ENCODE results near the gene MXRA7. TPM values are rescaled to one million over a fixed set of nuclear protein-coding genes. Genes with fewer than 3 reads are reported as not detected.
A peak's percentile ranks its signal among the peaks of the same experiment; 100 is the strongest.
"Not testable (repeated sequence)": the region's sequence is repeated elsewhere in the genome, so short reads cannot be mapped to it uniquely, and the experiment has no call there.

The MXRA7 gene
- total RNA-seq, 6 experiments from 2014 or later, result 180 to 259 (median 192) TPM

DNA sequence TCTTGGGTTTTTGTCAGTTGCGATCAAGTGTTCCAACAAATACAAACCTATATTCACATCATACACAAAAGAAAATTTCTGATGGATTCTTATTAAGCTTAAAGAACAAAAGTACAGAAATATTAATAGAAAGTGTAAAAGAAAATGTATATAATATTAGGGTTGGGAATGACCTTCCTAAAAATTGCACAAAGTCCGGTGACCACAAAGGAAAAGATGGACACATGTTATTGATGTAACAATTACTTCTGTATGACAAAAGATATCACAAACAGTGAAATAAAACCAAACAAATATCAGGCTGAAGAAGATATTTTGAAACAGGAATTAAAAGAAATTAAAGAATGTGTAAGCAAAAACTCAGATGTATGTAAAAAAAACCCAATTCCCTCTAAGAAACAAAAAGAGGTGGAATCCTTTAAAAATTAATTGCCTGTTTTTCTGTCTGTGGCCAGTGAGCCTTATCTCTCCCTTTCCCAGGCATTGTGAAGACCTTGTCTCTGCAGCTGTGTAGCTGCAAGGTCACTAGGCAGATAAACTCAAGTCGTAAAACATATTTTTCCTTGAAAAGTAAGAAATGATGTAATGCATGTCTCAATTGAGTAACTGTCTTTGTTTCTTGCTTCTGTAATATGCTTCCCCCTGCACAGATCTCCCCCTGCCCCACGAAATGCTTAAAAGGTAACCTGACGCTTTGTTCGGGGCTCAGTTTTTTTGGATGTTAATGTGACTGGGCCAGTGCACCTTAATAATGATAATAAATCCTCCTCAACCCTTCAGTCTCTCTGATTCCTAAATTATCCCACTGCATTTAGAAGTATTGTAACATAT is 70.0 kb downstream of the MXRA7 start:
- Mint-ChIP-seq H3K4me3 (no peak overlapping the region), H3K27ac (no peak overlapping the region), H3K9me3 (no peaks in the 10 kb centered on the region), H3K36me3 (ENCODE audit: low read depth) (no peaks in the 10 kb centered on the region), H3K4me1 (ENCODE audit: low read depth) (peaks cover 6% of the 10 kb centered on the region), H3K27me3 (ENCODE audit: insufficient read depth) (peaks cover 42% of the 10 kb centered on the region)
- DNase-seq, result no peak
- TF ChIP-seq, protein P1, sequence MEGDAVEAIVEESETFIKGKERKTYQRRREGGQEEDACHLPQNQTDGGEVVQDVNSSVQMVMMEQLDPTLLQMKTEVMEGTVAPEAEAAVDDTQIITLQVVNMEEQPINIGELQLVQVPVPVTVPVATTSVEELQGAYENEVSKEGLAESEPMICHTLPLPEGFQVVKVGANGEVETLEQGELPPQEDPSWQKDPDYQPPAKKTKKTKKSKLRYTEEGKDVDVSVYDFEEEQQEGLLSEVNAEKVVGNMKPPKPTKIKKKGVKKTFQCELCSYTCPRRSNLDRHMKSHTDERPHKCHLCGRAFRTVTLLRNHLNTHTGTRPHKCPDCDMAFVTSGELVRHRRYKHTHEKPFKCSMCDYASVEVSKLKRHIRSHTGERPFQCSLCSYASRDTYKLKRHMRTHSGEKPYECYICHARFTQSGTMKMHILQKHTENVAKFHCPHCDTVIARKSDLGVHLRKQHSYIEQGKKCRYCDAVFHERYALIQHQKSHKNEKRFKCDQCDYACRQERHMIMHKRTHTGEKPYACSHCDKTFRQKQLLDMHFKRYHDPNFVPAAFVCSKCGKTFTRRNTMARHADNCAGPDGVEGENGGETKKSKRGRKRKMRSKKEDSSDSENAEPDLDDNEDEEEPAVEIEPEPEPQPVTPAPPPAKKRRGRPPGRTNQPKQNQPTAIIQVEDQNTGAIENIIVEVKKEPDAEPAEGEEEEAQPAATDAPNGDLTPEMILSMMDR (IDR thresholded peaks at IDR 0.05), result no peak

DNA sequence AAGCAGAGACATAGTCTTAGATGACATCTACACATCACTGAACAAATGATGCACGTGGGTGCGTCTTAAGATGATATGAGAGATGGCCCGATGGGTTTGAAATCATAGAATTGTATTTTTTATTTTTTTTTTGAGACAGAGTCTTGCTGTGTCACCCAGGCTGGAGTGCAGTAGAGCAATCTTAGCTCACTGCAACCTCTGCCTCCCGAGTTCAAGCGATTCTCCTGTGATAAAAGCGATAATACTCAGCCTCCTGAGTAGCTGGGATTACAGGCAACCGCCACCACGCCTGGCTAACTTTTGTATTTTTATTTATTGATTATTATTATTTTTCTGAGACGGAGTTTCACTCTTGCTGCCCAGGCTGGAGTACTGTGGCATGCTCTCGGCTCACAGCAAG is 72.5 kb downstream of the MXRA7 start:
- TF ChIP-seq, protein P1 (IDR thresholded peaks at IDR 0.05), result no peak
- Mint-ChIP-seq H3K36me3 (ENCODE audit: low read depth) (no peaks in the 10 kb centered on the region), H3K27me3 (ENCODE audit: insufficient read depth) (peaks cover 18% of the 10 kb centered on the region), H3K9me3 (no peaks in the 10 kb centered on the region), H3K4me1 (ENCODE audit: low read depth) (peaks cover 19% of the 10 kb centered on the region), H3K27ac (no peak overlapping the region), H3K4me3 (no peak overlapping the region)
- DNase-seq, result no peak

DNA sequence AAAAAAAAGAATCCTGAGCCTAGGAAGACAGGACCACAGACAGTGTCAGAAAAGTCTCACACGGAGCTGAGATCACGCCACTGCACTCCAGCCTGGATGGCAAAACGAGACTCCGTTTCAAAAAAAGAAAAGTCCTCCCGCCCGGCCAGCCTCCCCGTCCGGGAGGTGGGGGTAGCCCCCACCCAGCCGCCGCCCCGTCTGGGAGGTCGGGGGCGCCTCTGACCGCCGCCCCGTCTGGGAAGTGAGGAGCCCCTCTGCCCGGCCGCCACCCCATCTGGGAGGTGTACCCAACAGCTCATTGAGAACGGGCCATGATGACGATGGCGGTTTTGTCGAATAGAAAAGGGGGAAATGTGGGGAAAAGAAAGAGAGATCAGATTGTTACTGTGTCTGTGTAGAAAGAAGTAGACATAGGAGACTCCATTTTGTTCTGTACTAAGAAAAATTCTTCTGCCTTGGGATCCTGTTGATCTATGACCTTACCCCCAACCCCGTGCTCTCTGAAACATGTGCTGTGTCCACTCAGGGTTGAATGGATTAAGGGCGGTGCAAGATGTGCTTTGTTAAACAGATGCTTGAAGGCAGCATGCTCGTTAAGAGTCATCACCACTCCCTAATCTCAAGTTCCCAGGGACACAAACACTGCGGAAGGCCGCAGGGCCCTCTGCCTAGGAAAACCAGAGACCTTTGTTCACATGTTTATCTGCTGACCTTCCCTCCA is 74.1 kb downstream of the MXRA7 start:
- peaks cover 19% of the 10 kb centered on the region for H3K4me1 Mint-ChIP-seq (ENCODE audit: low read depth)
- not testable (repeated sequence) for H3K27ac Mint-ChIP-seq; H3K27me3 Mint-ChIP-seq (ENCODE audit: insufficient read depth); H3K9me3 Mint-ChIP-seq; H3K36me3 Mint-ChIP-seq (ENCODE audit: low read depth); DNase-seq; H3K4me3 Mint-ChIP-seq

DNA sequence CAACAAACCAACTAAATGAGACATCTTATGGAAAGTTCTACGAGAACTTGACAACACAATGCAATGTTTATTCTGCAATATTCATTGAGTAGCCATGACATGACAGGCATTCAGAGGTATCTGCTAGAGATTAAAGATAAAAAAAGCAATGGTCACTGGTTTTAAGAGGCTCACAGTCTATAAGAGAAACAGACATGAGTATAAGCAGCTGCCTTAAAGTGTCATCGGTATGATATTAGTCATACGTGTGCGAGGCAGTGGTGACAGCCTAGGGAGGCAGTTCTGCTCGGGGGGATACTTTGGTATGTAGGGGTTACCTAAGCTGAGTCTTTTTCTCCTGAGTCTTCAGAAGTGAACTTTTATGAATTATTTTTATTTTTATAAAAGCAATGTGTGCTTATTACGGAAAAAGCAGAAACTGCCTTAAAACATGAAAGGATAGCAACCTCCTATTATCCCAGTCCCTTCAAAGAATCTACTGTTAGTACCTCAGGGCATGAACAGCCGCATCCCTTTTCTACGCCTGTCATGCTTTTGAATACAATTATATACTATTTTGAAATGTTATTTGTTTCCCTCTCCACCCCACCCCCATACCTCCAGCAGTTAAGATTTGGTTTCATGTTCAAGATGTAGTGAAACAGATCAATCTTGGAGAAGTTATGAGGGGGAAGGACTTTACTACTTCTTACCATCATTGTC is 75.0 kb downstream of the MXRA7 start:
- peaks cover 19% of the 10 kb centered on the region for H3K4me1 Mint-ChIP-seq (ENCODE audit: low read depth)
- DNase-seq, result peak; percentile 85

DNA sequence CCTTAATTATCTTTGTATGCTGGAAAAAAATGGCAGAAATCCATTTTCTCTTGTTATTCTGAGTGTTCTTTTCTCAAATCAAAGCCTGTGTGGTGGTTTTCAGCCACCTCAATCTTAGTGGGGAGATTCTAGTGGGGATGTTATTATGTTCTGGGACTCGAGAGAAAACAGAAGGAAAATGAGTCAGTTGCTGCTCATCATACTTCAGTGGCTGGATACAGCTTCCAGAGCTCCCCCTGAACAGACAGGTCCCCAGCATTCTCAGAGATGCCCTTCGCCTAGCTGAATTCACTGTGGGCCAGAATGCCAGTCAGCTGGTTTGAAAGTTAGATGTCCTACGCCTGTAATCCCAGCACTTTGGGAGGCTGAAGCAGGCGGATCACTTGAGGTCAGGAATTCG is 75.7 kb downstream of the MXRA7 start:
- TF ChIP-seq, protein P1 (IDR thresholded peaks at IDR 0.05), result no peak
- peak; percentile 40 for DNase-seq
- Mint-ChIP-seq H3K27ac (peak overlapping the region; percentile 90), H3K4me3 (peak overlapping the region; percentile 59), H3K27me3 (ENCODE audit: insufficient read depth) (no peaks in the 10 kb centered on the region; the same call in 1 of the 2 replicates), H3K4me1 (ENCODE audit: low read depth) (peaks cover 19% of the 10 kb centered on the region), H3K9me3 (no peaks in the 10 kb centered on the region), H3K36me3 (ENCODE audit: low read depth) (no peaks in the 10 kb centered on the region)

More for the DNA sequence above, 75.0 kb downstream of the MXRA7 start:
- Mint-ChIP-seq H3K27me3 (ENCODE audit: insufficient read depth) (peaks cover 5% of the 10 kb centered on the region; the same call in 1 of the 2 replicates), H3K4me3 (peak overlapping the region; percentile 59), H3K9me3 (no peaks in the 10 kb centered on the region), H3K27ac (peak overlapping the region; percentile 90), H3K36me3 (ENCODE audit: low read depth) (no peaks in the 10 kb centered on the region)
- TF ChIP-seq, protein P1 (IDR thresholded peaks at IDR 0.05), result no peak
